HCT116 (cell line): ENCODE results near the gene MDM4. TPM values are rescaled to one million over a fixed set of nuclear protein-coding genes. Genes with fewer than 3 reads are reported as not detected.

Experiments used
- ATAC-seq: fragments of 200-7000 bp; cut with Tn5 transposase; 2 replicates; pipeline ENCODE4 v1.9.1; 2020; ENCODE audit warnings: mild to moderate bottlenecking, moderate library complexity
- BruUV-seq: library from RNA; stranded (reverse); fragments of 400-500 nt; replicated peaks from 2 replicates; lab custom pipeline; 2021; lab: Mats Ljungman, UMichigan
- CTCF ChIA-PET: fragments of 300-600 bp; sonication (Branson Sonifier 250); formaldehyde crosslinking; loops from one replicate; lab custom pipeline; 2021; ENCODE audit warnings: antibody characterized with exemption; lab: Charles Lee
- POLR2A ChIA-PET: fragments of 300-600, 350-600 bp; sonication (Branson Sonifier 250); formaldehyde crosslinking; loops from one replicate; lab custom pipeline; 2021; ENCODE audit warnings: antibody characterized with exemption; lab: Charles Lee
- RAD21 ChIA-PET, 2 experiments: fragments of 300-600 bp; sonication (Branson Sonifier 250); formaldehyde crosslinking; loops; one replicate each; lab custom pipeline; 2023; ENCODE audit warnings: low total read pairs in 2 of 2; ENCODE audit not compliant: uncharacterized antibody in 2 of 2, unreplicated experiment in 2 of 2, low non-redundant PET in 1 of 2; lab: Charles Lee
- DNase-seq: peaks from one replicate; pipeline ENCODE4 v3.0.0-alpha.2; 2010; ENCODE audit warnings: low read depth, low spot score
- H2AFZ ChIP-seq: fragments of 200-600 bp; shearing (Covaris generic), sonication (generic); 2 replicates; pipeline ENCODE4 v1.6.1; 2017; ENCODE audit warnings: low read depth, mixed run types, mixed read lengths, antibody characterized with exemption, low read length; ENCODE audit not compliant: poor library complexity, severe bottlenecking
- H3K27ac ChIP-seq: 2 replicates; pipeline ENCODE4 v1.5.1; 2012; ENCODE audit warnings: low read depth, low read length
- H3K27me3 ChIP-seq: fragments of 200-600 bp; sonication (generic); 2 replicates; pipeline ENCODE4 v1.6.1; 2016; ENCODE audit warnings: mixed run types, low read length, mixed read lengths; ENCODE audit not compliant: insufficient read depth
- H3K36me3 ChIP-seq, 2 experiments: fragments of 200-500 bp in 1 of 2; fragments of 200-600 bp in 1 of 2; sonication (Bioruptor generic) in 1 of 2; sonication (generic) in 1 of 2; 2 replicates each; pipeline versions ENCODE4 v1.5.1 to v1.6.1; 2014 to 2016; ENCODE audit warnings: low read length in 2 of 2, inconsistent platforms in 1 of 2, mixed read lengths in 1 of 2, mixed run types in 1 of 2; ENCODE audit not compliant: insufficient read depth in 2 of 2, control insufficient read depth in 1 of 2
- H3K4me1 ChIP-seq, 2 experiments: fragments of 200-600 bp in 1 of 2; sonication (generic) in 1 of 2; 2 replicates each; pipeline versions ENCODE4 v1.5.1 to v1.6.1; 2012 to 2017; ENCODE audit warnings: low read length in 2 of 2, inconsistent platforms in 1 of 2, mild to moderate bottlenecking in 1 of 2, mixed read lengths in 1 of 2, mixed run types in 1 of 2, moderate library complexity in 1 of 2; ENCODE audit not compliant: insufficient read depth in 2 of 2, control insufficient read depth in 1 of 2
- H3K4me2 ChIP-seq: fragments of 200-600 bp; sonication (generic); 2 replicates; pipeline ENCODE4 v1.6.1; 2017; ENCODE audit warnings: mixed run types, low read length, mixed read lengths
- H3K4me3 ChIP-seq, 2 experiments: fragments of 200-600 bp in 1 of 2; sonication (generic) in 1 of 2; replicated peaks in 1 of 2; 2 replicates each; pipeline ENCODE4 v1.5.1; 2011 to 2016; ENCODE audit warnings: low read length in 2 of 2, control low read depth in 1 of 2, low read depth in 1 of 2, mild to moderate bottlenecking in 1 of 2, mixed read lengths in 1 of 2, mixed run types in 1 of 2
- H3K79me2 ChIP-seq: fragments of 200-600 bp; sonication (generic); 2 replicates; pipeline ENCODE4 v1.6.1; 2017; ENCODE audit warnings: mild to moderate bottlenecking, mixed run types, low read length, moderate library complexity, mixed read lengths; ENCODE audit not compliant: insufficient read depth
- H3K9ac ChIP-seq: fragments of 200-600 bp; sonication (generic); 2 replicates; pipeline ENCODE4 v1.6.1; 2016; ENCODE audit warnings: low read length, mixed read lengths
- H3K9me2 ChIP-seq: fragments of 200-600 bp; sonication (generic), shearing (Covaris generic); 2 replicates; pipeline ENCODE4 v1.6.1; 2017; ENCODE audit warnings: mixed run types, mild to moderate bottlenecking, moderate library complexity; ENCODE audit not compliant: insufficient read depth
- H3K9me3 ChIP-seq, 2 experiments: fragments of 200-500 bp in 1 of 2; fragments of 200-600 bp in 1 of 2; sonication (Bioruptor generic) in 1 of 2; sonication (generic) in 1 of 2; 2 replicates each; pipeline ENCODE4 v1.6.1; 2014 to 2017; ENCODE audit warnings: low read length in 2 of 2, mixed read lengths in 2 of 2, inconsistent platforms in 1 of 2, low read depth in 1 of 2, mild to moderate bottlenecking in 1 of 2, mixed run types in 1 of 2, moderate library complexity in 1 of 2; ENCODE audit not compliant: control insufficient read depth in 1 of 2, insufficient read depth in 1 of 2
- H4K20me1 ChIP-seq: fragments of 200-600 bp; sonication (generic), shearing (Covaris generic); 2 replicates; pipeline ENCODE4 v1.6.1; 2017; ENCODE audit warnings: mixed run types, mild to moderate bottlenecking, moderate library complexity; ENCODE audit not compliant: insufficient read depth
- ATF3 ChIP-seq: IDR thresholded peaks from 2 replicates; pipeline ENCODE4 v1.6.1; 2012
- CBX3 ChIP-seq: IDR thresholded peaks from 2 replicates; pipeline ENCODE4 v1.6.1; 2012; ENCODE audit warnings: low read depth
- CEBPB ChIP-seq: IDR thresholded peaks from 2 replicates; pipeline ENCODE4 v1.6.1; 2012; ENCODE audit warnings: low read depth
- EZH2phosphoT487 ChIP-seq: fragments of 200-600 bp; IDR thresholded peaks from 2 replicates; pipeline ENCODE4 v1.6.1; 2018; ENCODE audit warnings: antibody characterized with exemption, borderline replicate concordance
- FOSL1 ChIP-seq: IDR thresholded peaks from 2 replicates; pipeline ENCODE4 v1.6.1; 2012; ENCODE audit warnings: low read depth
- JUND ChIP-seq: IDR thresholded peaks from 2 replicates; pipeline ENCODE4 v1.6.1; 2012
- POLR2AphosphoS5 ChIP-seq: IDR thresholded peaks from 2 replicates; pipeline ENCODE4 v1.6.1; 2011; ENCODE audit warnings: mild to moderate bottlenecking, low read depth, low read length, moderate library complexity
- SRF ChIP-seq: IDR thresholded peaks from 2 replicates; pipeline ENCODE4 v1.6.1; 2012; ENCODE audit warnings: low read depth
- ZFX ChIP-seq: fragments of 450-650 bp; IDR thresholded peaks from 2 replicates; pipeline ENCODE4 v1.6.1; 2017
- ZNF274 ChIP-seq: fragments of 200-500 bp; sonication (Bioruptor generic); IDR thresholded peaks from 2 replicates; pipeline ENCODE4 v1.6.1; 2014; ENCODE audit warnings: mild to moderate bottlenecking, low read depth, low read length, inconsistent platforms
- intact Hi-C: fragments of 100-400 bp; cut with micrococcal nuclease; formaldehyde crosslinking; loops from 2 replicates; pipeline ENCODE4 v1.10.0; 2022
- total RNA-seq: library from RNA; stranded (reverse); gene quantifications from one replicate; pipeline ENCODE4 v1.2.1, GENCODE V29; 2021; ENCODE audit not compliant: unreplicated experiment
- TF ChIP-seq, protein P1 (sequence below): IDR thresholded peaks from 2 replicates; pipeline ENCODE4 v1.6.1; 2011; ENCODE audit warnings: mild to moderate bottlenecking, low read length, moderate library complexity; ENCODE audit not compliant: insufficient replicate concordance; ENCODE audit errors: extremely low read depth

MDM4 gene
- total RNA-seq, 1 experiment from 2014 or later, result 79.5 TPM

- Histone ChIP-seq H3K27me3 (no peaks in the 10 kb centered on the region), H3K36me3 (no peaks in the 10 kb centered on the region), H3K27ac (no peak overlapping the region), H3K9me2 (no peaks in the 10 kb centered on the region), H4K20me1 (no peaks in the 10 kb centered on the region), H2AFZ (no peak overlapping the region), H3K4me1 (no peaks in the 10 kb centered on the region), H3K9me3 (no peaks in the 10 kb centered on the region), H3K9ac (no peak overlapping the region), H3K4me2 (no peak overlapping the region), H3K4me3 (no peak overlapping the region), H3K79me2 (no peaks in the 10 kb centered on the region)
- TF ChIP-seq, protein P1, sequence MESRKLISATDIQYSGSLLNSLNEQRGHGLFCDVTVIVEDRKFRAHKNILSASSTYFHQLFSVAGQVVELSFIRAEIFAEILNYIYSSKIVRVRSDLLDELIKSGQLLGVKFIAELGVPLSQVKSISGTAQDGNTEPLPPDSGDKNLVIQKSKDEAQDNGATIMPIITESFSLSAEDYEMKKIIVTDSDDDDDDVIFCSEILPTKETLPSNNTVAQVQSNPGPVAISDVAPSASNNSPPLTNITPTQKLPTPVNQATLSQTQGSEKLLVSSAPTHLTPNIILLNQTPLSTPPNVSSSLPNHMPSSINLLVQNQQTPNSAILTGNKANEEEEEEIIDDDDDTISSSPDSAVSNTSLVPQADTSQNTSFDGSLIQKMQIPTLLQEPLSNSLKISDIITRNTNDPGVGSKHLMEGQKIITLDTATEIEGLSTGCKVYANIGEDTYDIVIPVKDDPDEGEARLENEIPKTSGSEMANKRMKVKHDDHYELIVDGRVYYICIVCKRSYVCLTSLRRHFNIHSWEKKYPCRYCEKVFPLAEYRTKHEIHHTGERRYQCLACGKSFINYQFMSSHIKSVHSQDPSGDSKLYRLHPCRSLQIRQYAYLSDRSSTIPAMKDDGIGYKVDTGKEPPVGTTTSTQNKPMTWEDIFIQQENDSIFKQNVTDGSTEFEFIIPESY, result no peak
- TF ChIP-seq ATF3, result no peak
- POLR2A ChIA-PET, result interaction anchor here (0.5 kb wide), 1 partner anchor 14 kb away, joined by 4 read pairs; no protein-coding TSS in a partner anchor
- ATAC-seq (no peak), DNase-seq (no peak)
- RAD21 ChIA-PET, result no interaction called here
- CTCF ChIA-PET, result no interaction called here
- intact Hi-C loops, result no loop called here
- no TSS peak for BruUV-seq
These were observed 82.9 kb downstream of the MDM4 start for GRCh38 chr1:204599098-204599497.

GRCh38 chr1:204599596-204599995, 83.4 kb downstream of the MDM4 start:
- Histone ChIP-seq H3K27me3 (no peaks in the 10 kb centered on the region), H3K9me3 (no peaks in the 10 kb centered on the region), H3K79me2 (no peaks in the 10 kb centered on the region), H3K9me2 (no peaks in the 10 kb centered on the region), H3K4me1 (no peaks in the 10 kb centered on the region), H3K4me3 (no peak overlapping the region), H2AFZ (no peak overlapping the region)
- ChIA-PET POLR2A (no interaction called here), CTCF (interaction anchor here (1.4 kb wide), 1 partner anchor 208 kb away, joined by 4 read pairs; no protein-coding TSS in a partner anchor)
- ATAC-seq, result no peak
- BruUV-seq, result no TSS peak
- DNase-seq, result no peak
- intact Hi-C loops, result no loop called here
- TF ChIP-seq JUND (no peak), FOSL1 (no peak), POLR2AphosphoS5 (no peak), ATF3 (no peak), ZFX (no peak), CEBPB (no peak), CBX3 (no peak), ZNF274 (no peak), EZH2phosphoT487 (no peak), SRF (no peak)
- TF ChIP-seq, all 23 proteins: peak for 0
- no peaks in the 10 kb centered on the region for H4K20me1 ChIP-seq
- H3K36me3 ChIP-seq, result no peaks in the 10 kb centered on the region
- RAD21 ChIA-PET, result no interaction called here
- H3K9ac ChIP-seq, result no peak overlapping the region
- H3K4me2 ChIP-seq, result no peak overlapping the region
- no peak overlapping the region for H3K27ac ChIP-seq
